GM04503 (cell line): Measurements from ENCODE around the gene PIERCE2.
"Not testable (repeated sequence)": the region's sequence is repeated elsewhere in the genome, so short reads cannot be mapped to it uniquely, and the experiment has no call there.

Experiments
- DNase-seq: peaks from one replicate; pipeline ENCODE4 v3.0.0-alpha.2; 2012; ENCODE audit warnings: low read depth

The PIERCE2 gene

GRCh38 chr15:55434989-55435825 lies 26.9 kb downstream of the PIERCE2 start:
- DNase-seq, result peak; percentile 14

GRCh38 chr15:55443141-55443540 lies 34.8 kb downstream of the PIERCE2 start:
- not testable (repeated sequence) for DNase-seq

- DNase-seq, result not testable (repeated sequence)
These were observed 37.6 kb downstream of the PIERCE2 start for GRCh38 chr15:55445936-55446335.

GRCh38 chr15:55446379-55447029 lies 38.2 kb downstream of the PIERCE2 start:
- DNase-seq, result not testable (repeated sequence)

GRCh38 chr15:55447030-55447394 lies 38.7 kb downstream of the PIERCE2 start:
- DNase-seq, result not testable (repeated sequence)

GRCh38 chr15:55457401-55458022 lies 49.2 kb downstream of the PIERCE2 start:
- DNase-seq, result no peak

- no peak for DNase-seq
These were observed 53.2 kb downstream of the PIERCE2 start for GRCh38 chr15:55461447-55461846.

- DNase-seq, result no peak
These were observed 60.0 kb downstream of the PIERCE2 start for GRCh38 chr15:55468321-55468720.
